Hepatocyte (in vitro differentiated cells): ENCODE results near the gene SLBP. TPM values are rescaled to one million over a fixed set of nuclear protein-coding genes. Genes with fewer than 3 reads are reported as not detected.

Experiments used
- DNase-seq: peaks from one replicate; pipeline ENCODE4 v3.0.0-alpha.2; 2016; ENCODE audit warnings: low spot score
- H2AFZ ChIP-seq: fragments of 200-600 bp; sonication (generic); 2 replicates; pipeline ENCODE4 v1.6.0; 2016; ENCODE audit warnings: antibody characterized with exemption, mild to moderate bottlenecking
- H3K27ac ChIP-seq: fragments of 200-600 bp; sonication (generic); 2 replicates; pipeline ENCODE4 v1.5.1; 2016; ENCODE audit warnings: mild to moderate bottlenecking
- H3K27me3 ChIP-seq: fragments of 200-600 bp; sonication (generic); 2 replicates; pipeline ENCODE4 v1.6.1; 2016
- H3K36me3 ChIP-seq: fragments of 200-600 bp; sonication (generic); replicated peaks from 2 replicates; pipeline ENCODE4 v1.5.1; 2016; ENCODE audit warnings: low read depth; ENCODE audit not compliant: insufficient read depth
- H3K4me1 ChIP-seq: fragments of 200-600 bp; sonication (generic); 2 replicates; pipeline ENCODE4 v1.5.1; 2016; ENCODE audit warnings: mild to moderate bottlenecking, moderate library complexity; ENCODE audit not compliant: insufficient read depth
- H3K4me2 ChIP-seq: fragments of 200-600 bp; sonication (generic); 2 replicates; pipeline ENCODE4 v1.6.0; 2016
- H3K4me3 ChIP-seq: fragments of 200-600 bp; sonication (generic); 2 replicates; pipeline ENCODE4 v1.5.1; 2016; ENCODE audit warnings: mild to moderate bottlenecking
- H3K79me2 ChIP-seq: fragments of 200-600 bp; sonication (generic); 2 replicates; pipeline ENCODE4 v1.6.0; 2017; ENCODE audit warnings: mild to moderate bottlenecking
- H3K9me2 ChIP-seq: fragments of 200-600 bp; sonication (generic); replicated peaks from 2 replicates; pipeline ENCODE4 v1.6.0; 2017; ENCODE audit warnings: mild to moderate bottlenecking; ENCODE audit not compliant: insufficient read depth
- H3K9me3 ChIP-seq: fragments of 200-600 bp; sonication (generic); 2 replicates; pipeline ENCODE4 v1.5.1; 2016; ENCODE audit warnings: low read depth, mild to moderate bottlenecking
- H4K20me1 ChIP-seq: fragments of 200-600 bp; sonication (generic); 2 replicates; pipeline ENCODE4 v1.6.0; 2016; ENCODE audit warnings: mild to moderate bottlenecking; ENCODE audit not compliant: insufficient read depth, poor library complexity, severe bottlenecking
- CTCF ChIP-seq: fragments of 200-600 bp; sonication (generic); IDR thresholded peaks from 2 replicates; pipeline ENCODE4 v1.5.1; 2016; ENCODE audit warnings: antibody characterized with exemption, mild to moderate bottlenecking; ENCODE audit not compliant: poor library complexity
- EZH2 ChIP-seq: fragments of 200-600 bp; sonication (generic); IDR thresholded peaks from 2 replicates; pipeline ENCODE4 v1.6.1; 2016; ENCODE audit warnings: antibody characterized with exemption, mild to moderate bottlenecking, borderline replicate concordance
- EZH2phosphoT487 ChIP-seq: fragments of 200-600 bp; sonication (generic); IDR thresholded peaks from one replicate; pipeline ENCODE4 v1.6.1; 2018; ENCODE audit warnings: antibody characterized with exemption, mild to moderate bottlenecking, low read depth, moderate library complexity; ENCODE audit not compliant: unreplicated experiment, severe bottlenecking
- WGBS: methylation state at CpG from one replicate; pipeline ENCODE4 v1.1.6; 2016; ENCODE audit warnings: low lambda C conversion rate; ENCODE audit errors: missing lambda C conversion rate; 5-methylcytosine and 5-hydroxymethylcytosine counted together
- polyA plus RNA-seq: library from polyadenylated mRNA; unstranded; fragments of >200 nt; fragmentation: Nextera tagmentation; extraction: Ambion mirVana; gene quantifications from 2 replicates; pipeline ENCODE4 v1.2.1, GENCODE V29; 2016
- total RNA-seq: library from RNA; depleted of rRNA; stranded (reverse); fragments of >200 nt; gene quantifications from 2 replicates; pipeline ENCODE4 v1.2.3, GENCODE V29; 2014

Gene SLBP
- total and polyA plus RNA-seq, 2 experiments from 2014 or later, result 82.5 to 84.0 TPM

- Histone ChIP-seq H3K27ac (no peak overlapping the region), H3K4me3 (no peak overlapping the region), H3K27me3 (no peaks in the 10 kb centered on the region), H3K9me3 (no peaks in the 10 kb centered on the region), H4K20me1 (no peaks in the 10 kb centered on the region), H3K36me3 (no peaks in the 10 kb centered on the region), H2AFZ (no peak overlapping the region), H3K4me1 (peaks cover 4% of the 10 kb centered on the region), H3K79me2 (no peaks in the 10 kb centered on the region), H3K9me2 (no peaks in the 10 kb centered on the region), H3K4me2 (no peak overlapping the region)
- DNase-seq, result no peak
- 88% methylated on average over 13 of the region's 13 CpGs for WGBS
- TF ChIP-seq EZH2 (no peak), EZH2phosphoT487 (no peak), CTCF (no peak)
Measured at GRCh38 chr4:1745165-1745564, 33.0 kb upstream of the SLBP start.

- H3K9me3 ChIP-seq, result no peaks in the 10 kb centered on the region
- 87% methylated on average over 13 of the region's 14 CpGs for WGBS
- no peak overlapping the region for H2AFZ ChIP-seq
- TF ChIP-seq EZH2 (no peak), CTCF (no peak), EZH2phosphoT487 (no peak)
- H3K4me1 ChIP-seq, result peaks cover 4% of the 10 kb centered on the region
- H3K27me3 ChIP-seq, result no peaks in the 10 kb centered on the region
- no peaks in the 10 kb centered on the region for H3K9me2 ChIP-seq
- no peak overlapping the region for H3K4me3 ChIP-seq
- H3K36me3 ChIP-seq, result no peaks in the 10 kb centered on the region
- H3K79me2 ChIP-seq, result no peaks in the 10 kb centered on the region
- H4K20me1 ChIP-seq, result no peaks in the 10 kb centered on the region
- no peak overlapping the region for H3K4me2 ChIP-seq
- H3K27ac ChIP-seq, result no peak overlapping the region
- DNase-seq, result no peak
Measured at GRCh38 chr4:1744552-1744951, 32.4 kb upstream of the SLBP start.

- H3K79me2 ChIP-seq, result no peaks in the 10 kb centered on the region
- H4K20me1 ChIP-seq, result no peaks in the 10 kb centered on the region
- H3K4me3 ChIP-seq, result no peak overlapping the region
- no peaks in the 10 kb centered on the region for H3K9me2 ChIP-seq
- no peak overlapping the region for H3K27ac ChIP-seq
- H3K27me3 ChIP-seq, result no peaks in the 10 kb centered on the region
- H3K4me2 ChIP-seq, result no peak overlapping the region
- WGBS, result 92% methylated on average over 6 of the region's 6 CpGs
- H3K9me3 ChIP-seq, result no peaks in the 10 kb centered on the region
- no peak for DNase-seq
- H3K4me1 ChIP-seq, result peaks cover 4% of the 10 kb centered on the region
- H3K36me3 ChIP-seq, result no peaks in the 10 kb centered on the region
- no peak overlapping the region for H2AFZ ChIP-seq
- TF ChIP-seq EZH2, result no peak
- TF ChIP-seq CTCF, result no peak
- TF ChIP-seq EZH2phosphoT487, result no peak
Measured at GRCh38 chr4:1743975-1744374, 31.9 kb upstream of the SLBP start.

GRCh38 chr4:1743551-1743950 is 31.4 kb upstream of the SLBP start:
- 90% methylated on average over 12 of the region's 12 CpGs for WGBS
- DNase-seq, result no peak
- no peak overlapping the region for H2AFZ ChIP-seq
- H3K4me1 ChIP-seq, result peaks cover 2% of the 10 kb centered on the region
- no peak overlapping the region for H3K4me3 ChIP-seq
- H3K9me3 ChIP-seq, result no peaks in the 10 kb centered on the region
- H4K20me1 ChIP-seq, result no peaks in the 10 kb centered on the region
- no peaks in the 10 kb centered on the region for H3K27me3 ChIP-seq
- no peaks in the 10 kb centered on the region for H3K79me2 ChIP-seq
- no peaks in the 10 kb centered on the region for H3K9me2 ChIP-seq
- H3K36me3 ChIP-seq, result no peaks in the 10 kb centered on the region
- TF ChIP-seq EZH2phosphoT487, result no peak
- TF ChIP-seq EZH2, result no peak
- TF ChIP-seq CTCF, result no peak
- H3K4me2 ChIP-seq, result no peak overlapping the region
- no peak overlapping the region for H3K27ac ChIP-seq
